ENCODE measurements around the gene CYP27B1.

GRCh38 chr12:57775563-57776246, 8.8 kb upstream of the CYP27B1 start:
- TF ChIP-seq POLR2A (IDR thresholded peaks at IDR 0.05) (no peak), CTCF (IDR thresholded peaks at IDR 0.05) (no peak)
